Measurements from ENCODE around the gene SPRED2.

- TF ChIP-seq, protein P1, sequence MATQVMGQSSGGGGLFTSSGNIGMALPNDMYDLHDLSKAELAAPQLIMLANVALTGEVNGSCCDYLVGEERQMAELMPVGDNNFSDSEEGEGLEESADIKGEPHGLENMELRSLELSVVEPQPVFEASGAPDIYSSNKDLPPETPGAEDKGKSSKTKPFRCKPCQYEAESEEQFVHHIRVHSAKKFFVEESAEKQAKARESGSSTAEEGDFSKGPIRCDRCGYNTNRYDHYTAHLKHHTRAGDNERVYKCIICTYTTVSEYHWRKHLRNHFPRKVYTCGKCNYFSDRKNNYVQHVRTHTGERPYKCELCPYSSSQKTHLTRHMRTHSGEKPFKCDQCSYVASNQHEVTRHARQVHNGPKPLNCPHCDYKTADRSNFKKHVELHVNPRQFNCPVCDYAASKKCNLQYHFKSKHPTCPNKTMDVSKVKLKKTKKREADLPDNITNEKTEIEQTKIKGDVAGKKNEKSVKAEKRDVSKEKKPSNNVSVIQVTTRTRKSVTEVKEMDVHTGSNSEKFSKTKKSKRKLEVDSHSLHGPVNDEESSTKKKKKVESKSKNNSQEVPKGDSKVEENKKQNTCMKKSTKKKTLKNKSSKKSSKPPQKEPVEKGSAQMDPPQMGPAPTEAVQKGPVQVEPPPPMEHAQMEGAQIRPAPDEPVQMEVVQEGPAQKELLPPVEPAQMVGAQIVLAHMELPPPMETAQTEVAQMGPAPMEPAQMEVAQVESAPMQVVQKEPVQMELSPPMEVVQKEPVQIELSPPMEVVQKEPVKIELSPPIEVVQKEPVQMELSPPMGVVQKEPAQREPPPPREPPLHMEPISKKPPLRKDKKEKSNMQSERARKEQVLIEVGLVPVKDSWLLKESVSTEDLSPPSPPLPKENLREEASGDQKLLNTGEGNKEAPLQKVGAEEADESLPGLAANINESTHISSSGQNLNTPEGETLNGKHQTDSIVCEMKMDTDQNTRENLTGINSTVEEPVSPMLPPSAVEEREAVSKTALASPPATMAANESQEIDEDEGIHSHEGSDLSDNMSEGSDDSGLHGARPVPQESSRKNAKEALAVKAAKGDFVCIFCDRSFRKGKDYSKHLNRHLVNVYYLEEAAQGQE (IDR thresholded peaks at IDR 0.05), result no peak
- TF ChIP-seq CTCF (IDR thresholded peaks at IDR 0.05; ENCODE audit: low read depth, low read length, missing input control), result no peak
- TF ChIP-seq TAF1 (conservative IDR thresholded peaks at IDR 0.05), result no peak
- no peak for TF ChIP-seq RXRA (IDR thresholded peaks at IDR 0.05)
- TF ChIP-seq, protein P2, sequence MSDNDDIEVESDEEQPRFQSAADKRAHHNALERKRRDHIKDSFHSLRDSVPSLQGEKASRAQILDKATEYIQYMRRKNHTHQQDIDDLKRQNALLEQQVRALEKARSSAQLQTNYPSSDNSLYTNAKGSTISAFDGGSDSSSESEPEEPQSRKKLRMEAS (IDR thresholded peaks at IDR 0.05), result no peak
- TF ChIP-seq SP1 (IDR thresholded peaks at IDR 0.05), result no peak
- no peak for TF ChIP-seq ATF3 (IDR thresholded peaks at IDR 0.05)
- TF ChIP-seq GABPA (IDR thresholded peaks at IDR 0.05 in 1 of 2, conservative IDR thresholded peaks at IDR 0.05 in 1 of 2), result no peak
- TF ChIP-seq, protein P3, sequence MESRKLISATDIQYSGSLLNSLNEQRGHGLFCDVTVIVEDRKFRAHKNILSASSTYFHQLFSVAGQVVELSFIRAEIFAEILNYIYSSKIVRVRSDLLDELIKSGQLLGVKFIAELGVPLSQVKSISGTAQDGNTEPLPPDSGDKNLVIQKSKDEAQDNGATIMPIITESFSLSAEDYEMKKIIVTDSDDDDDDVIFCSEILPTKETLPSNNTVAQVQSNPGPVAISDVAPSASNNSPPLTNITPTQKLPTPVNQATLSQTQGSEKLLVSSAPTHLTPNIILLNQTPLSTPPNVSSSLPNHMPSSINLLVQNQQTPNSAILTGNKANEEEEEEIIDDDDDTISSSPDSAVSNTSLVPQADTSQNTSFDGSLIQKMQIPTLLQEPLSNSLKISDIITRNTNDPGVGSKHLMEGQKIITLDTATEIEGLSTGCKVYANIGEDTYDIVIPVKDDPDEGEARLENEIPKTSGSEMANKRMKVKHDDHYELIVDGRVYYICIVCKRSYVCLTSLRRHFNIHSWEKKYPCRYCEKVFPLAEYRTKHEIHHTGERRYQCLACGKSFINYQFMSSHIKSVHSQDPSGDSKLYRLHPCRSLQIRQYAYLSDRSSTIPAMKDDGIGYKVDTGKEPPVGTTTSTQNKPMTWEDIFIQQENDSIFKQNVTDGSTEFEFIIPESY (IDR thresholded peaks at IDR 0.05), result no peak
Observed at GRCh38 chr2:65265671-65266045, 166.7 kb downstream of the SPRED2 start.
